Medulla oblongata (tissue), 1 donor: ENCODE results near the gene GAD2.

Experiments
- DNase-seq: peaks from one replicate; pipeline ENCODE4 v3.0.0-alpha.2; 2015; ENCODE audit errors: extremely low spot score

GAD2 gene

GRCh38 chr10:26222563-26222962 lies 6.0 kb downstream of the GAD2 start:
- no peak for DNase-seq

GRCh38 chr10:26225322-26225721 lies 8.7 kb downstream of the GAD2 start:
- no peak for DNase-seq

GRCh38 chr10:26227786-26228185 lies 11.2 kb downstream of the GAD2 start:
- no peak for DNase-seq

- DNase-seq: no peak
These were observed 15.6 kb downstream of the GAD2 start for GRCh38 chr10:26232174-26232573.

GRCh38 chr10:26235761-26236160 lies 19.2 kb downstream of the GAD2 start:
- DNase-seq: no peak

GRCh38 chr10:26238378-26238777 lies 21.8 kb downstream of the GAD2 start:
- DNase-seq: no peak

- no peak for DNase-seq
These were observed 26.3 kb downstream of the GAD2 start for GRCh38 chr10:26242706-26243350.

- DNase-seq: no peak
These were observed 26.8 kb downstream of the GAD2 start for GRCh38 chr10:26243351-26243720.

GRCh38 chr10:26249681-26250080 lies 33.1 kb downstream of the GAD2 start:
- DNase-seq: no peak

GRCh38 chr10:26251925-26252324 lies 35.4 kb downstream of the GAD2 start:
- DNase-seq: no peak

GRCh38 chr10:26254616-26255015 lies 38.0 kb downstream of the GAD2 start:
- no peak for DNase-seq

- DNase-seq: no peak
These were observed 42.8 kb downstream of the GAD2 start for GRCh38 chr10:26259341-26259740.

GRCh38 chr10:26269754-26270153 lies 53.2 kb downstream of the GAD2 start:
- DNase-seq: peak; percentile 27

- peak; percentile 71 for DNase-seq
These were observed 57.8 kb downstream of the GAD2 start for GRCh38 chr10:26274391-26274790.

- no peak for DNase-seq
These were observed 61.7 kb downstream of the GAD2 start for GRCh38 chr10:26278295-26278694.

GRCh38 chr10:26290236-26290635 lies 73.7 kb downstream of the GAD2 start:
- no peak for DNase-seq

GRCh38 chr10:26291721-26292480 lies 75.3 kb downstream of the GAD2 start:
- no peak for DNase-seq

GRCh38 chr10:26296360-26296759 lies 79.8 kb downstream of the GAD2 start:
- DNase-seq: no peak

- no peak for DNase-seq
These were observed 83.4 kb downstream of the GAD2 start for GRCh38 chr10:26300001-26300400.

GRCh38 chr10:26303366-26303765 lies 86.8 kb downstream of the GAD2 start:
- DNase-seq: no peak

- DNase-seq: no peak
These were observed 93.8 kb downstream of the GAD2 start for GRCh38 chr10:26310361-26310760.

GRCh38 chr10:26311383-26311940 lies 94.9 kb downstream of the GAD2 start:
- no peak for DNase-seq
